HEK293T (cell line): ENCODE results near the gene C1orf210.

ENCODE experiments used
- ARNT ChIP-seq: fragments of 450-650 bp; IDR thresholded peaks from 2 replicates; pipeline ENCODE4 v1.6.1; 2017; ENCODE audit warnings: mild to moderate bottlenecking
- BHLHE40 ChIP-seq: fragments of 450-650 bp; IDR thresholded peaks from 2 replicates; pipeline ENCODE4 v1.6.1; 2016; ENCODE audit warnings: mild to moderate bottlenecking, moderate library complexity, borderline replicate concordance
- ELF4 ChIP-seq: fragments of 450-650 bp; IDR thresholded peaks from 2 replicates; pipeline ENCODE4 v1.6.1; 2017; ENCODE audit warnings: antibody characterized with exemption
- FOXA1 ChIP-seq: fragments of 450-650 bp; IDR thresholded peaks from 2 replicates; pipeline ENCODE4 v1.6.1; 2016; ENCODE audit warnings: mild to moderate bottlenecking
- FOXK2 ChIP-seq: fragments of 450-650 bp; IDR thresholded peaks from 2 replicates; pipeline ENCODE4 v1.6.1; 2016; ENCODE audit warnings: mild to moderate bottlenecking
- FOXM1 ChIP-seq: fragments of 450-650 bp; IDR thresholded peaks from 2 replicates; pipeline ENCODE4 v1.6.1; 2017; ENCODE audit warnings: mild to moderate bottlenecking, borderline replicate concordance
- HDGF ChIP-seq: fragments of 450-650 bp; IDR thresholded peaks from 2 replicates; pipeline ENCODE4 v1.6.1; 2017; ENCODE audit warnings: antibody characterized with exemption, borderline replicate concordance
- LEF1 ChIP-seq: fragments of 450-650 bp; IDR thresholded peaks from 2 replicates; pipeline ENCODE4 v1.6.1; 2017; ENCODE audit warnings: mild to moderate bottlenecking, borderline replicate concordance
- NFRKB ChIP-seq: fragments of 450-650 bp; IDR thresholded peaks from 2 replicates; pipeline ENCODE4 v1.6.1; 2016; ENCODE audit warnings: mild to moderate bottlenecking, moderate library complexity
- SP1 ChIP-seq: fragments of 450-650 bp; IDR thresholded peaks from 2 replicates; pipeline ENCODE4 v1.6.1; 2017
- SUZ12 ChIP-seq: fragments of 450-650 bp; IDR thresholded peaks from 2 replicates; pipeline ENCODE4 v1.6.1; 2016; ENCODE audit warnings: mild to moderate bottlenecking
- TARDBP ChIP-seq: fragments of 450-650 bp; IDR thresholded peaks from 2 replicates; pipeline ENCODE4 v1.6.1; 2016
- ZNF384 ChIP-seq: fragments of 450-650 bp; IDR thresholded peaks from 2 replicates; pipeline ENCODE4 v1.6.1; 2016

GRCh38 chr1:43269627-43270375 lies 15.6 kb downstream of the C1orf210 start, which contains the start of gene TMEM125:
- TF ChIP-seq FOXM1, result no peak
- no peak for TF ChIP-seq TARDBP
- TF ChIP-seq ELF4, result no peak
- TF ChIP-seq SP1, result no peak
- TF ChIP-seq ZNF384, result no peak
- no peak for TF ChIP-seq FOXA1
- no peak for TF ChIP-seq ARNT
- no peak for TF ChIP-seq FOXK2
- no peak for TF ChIP-seq LEF1
- TF ChIP-seq BHLHE40, result no peak
- no peak for TF ChIP-seq HDGF
- TF ChIP-seq NFRKB, result no peak
- no peak for TF ChIP-seq SUZ12
